ENCODE measurements around the gene RCAN1. TPM values are rescaled to one million over a fixed set of nuclear protein-coding genes. Genes with fewer than 3 reads are reported as not detected.

Gene RCAN1
- polyA plus RNA-seq, 3 donors: 5.2 to 17.5 (median 15.1) TPM

DNA sequence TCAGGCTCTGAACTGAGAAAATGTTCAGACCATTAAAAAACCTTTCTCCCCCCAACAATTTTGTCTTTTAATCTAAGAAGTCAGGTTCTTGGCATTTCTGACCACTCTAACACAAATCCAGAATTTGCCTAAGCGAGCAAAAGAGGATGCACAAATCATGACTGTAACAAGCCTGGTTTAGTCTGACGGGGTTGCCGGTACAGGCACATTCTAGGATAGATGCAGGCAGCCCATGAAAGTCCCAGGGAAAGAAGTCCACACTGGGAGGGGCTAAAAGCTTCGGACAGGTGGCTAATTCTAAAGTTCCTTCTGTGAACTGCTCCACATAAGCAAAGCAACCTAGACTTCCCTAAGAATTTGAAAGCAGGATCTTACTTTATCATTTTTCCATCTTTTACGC is 54.9 kb downstream of the RCAN1 start:
- Histone ChIP-seq H3K4me2 (replicated peaks; ENCODE audit: extremely low read depth, low read length, poor library complexity, severe bottlenecking) (no peak overlapping the region), H3K79me2 (ENCODE audit: insufficient read depth, low read length) (no peaks in the 10 kb centered on the region), H3K36me3 (replicated peaks in 1 of 2; ENCODE audit: control insufficient read depth in 1 of 2, insufficient read depth in 2 of 2, low read length in 2 of 2) (peaks cover 0 to 6% of the 10 kb centered on the region in 2 donors), H3K27ac (ENCODE audit: low read depth in 1 of 2, low read length in 2 of 2) (no peak overlapping the region), H3K27me3 (ENCODE audit: control insufficient read depth in 2 of 2, insufficient read depth in 2 of 2, low read length in 2 of 2) (no peaks in the 10 kb centered on the region), H4K20me1 (ENCODE audit: insufficient read depth, low read length) (no peaks in the 10 kb centered on the region), H3K9ac (ENCODE audit: insufficient read depth, low read length, poor library complexity, severe bottlenecking) (no peak overlapping the region), H3K4me3 (replicated peaks in 1 of 3; ENCODE audit: low read depth in 2 of 3, low read length in 3 of 3) (no peak overlapping the region), H2AFZ (ENCODE audit: insufficient read depth, low read depth, low read length, poor library complexity, severe bottlenecking) (no peak overlapping the region), H3K4me1 (ENCODE audit: control insufficient read depth in 1 of 2, insufficient read depth in 2 of 2, low read length in 2 of 2) (no peaks in the 10 kb centered on the region), H3K9me3 (replicated peaks in 1 of 2; ENCODE audit: control insufficient read depth in 1 of 2, insufficient read depth in 1 of 2, low read length in 2 of 2) (no peaks in the 10 kb centered on the region)
- no peak for DNase-seq
- H3K36me3 Mint-ChIP-seq: peaks cover 7 to 11% of the 10 kb centered on the region in 2 donors
- no peaks in the 10 kb centered on the region for H3K4me1 Mint-ChIP-seq
- TF ChIP-seq, protein P1, sequence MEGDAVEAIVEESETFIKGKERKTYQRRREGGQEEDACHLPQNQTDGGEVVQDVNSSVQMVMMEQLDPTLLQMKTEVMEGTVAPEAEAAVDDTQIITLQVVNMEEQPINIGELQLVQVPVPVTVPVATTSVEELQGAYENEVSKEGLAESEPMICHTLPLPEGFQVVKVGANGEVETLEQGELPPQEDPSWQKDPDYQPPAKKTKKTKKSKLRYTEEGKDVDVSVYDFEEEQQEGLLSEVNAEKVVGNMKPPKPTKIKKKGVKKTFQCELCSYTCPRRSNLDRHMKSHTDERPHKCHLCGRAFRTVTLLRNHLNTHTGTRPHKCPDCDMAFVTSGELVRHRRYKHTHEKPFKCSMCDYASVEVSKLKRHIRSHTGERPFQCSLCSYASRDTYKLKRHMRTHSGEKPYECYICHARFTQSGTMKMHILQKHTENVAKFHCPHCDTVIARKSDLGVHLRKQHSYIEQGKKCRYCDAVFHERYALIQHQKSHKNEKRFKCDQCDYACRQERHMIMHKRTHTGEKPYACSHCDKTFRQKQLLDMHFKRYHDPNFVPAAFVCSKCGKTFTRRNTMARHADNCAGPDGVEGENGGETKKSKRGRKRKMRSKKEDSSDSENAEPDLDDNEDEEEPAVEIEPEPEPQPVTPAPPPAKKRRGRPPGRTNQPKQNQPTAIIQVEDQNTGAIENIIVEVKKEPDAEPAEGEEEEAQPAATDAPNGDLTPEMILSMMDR (IDR thresholded peaks at IDR 0.05): no peak
- peaks cover under 1 to 6% (median 3%) of the 10 kb centered on the region in 7 donors for H3K9me3 Mint-ChIP-seq
- intact Hi-C loops (cut with micrococcal nuclease): no loop called here
- no peak overlapping the region for H3K4me3 Mint-ChIP-seq
- 93% methylated on average over 2 of the region's 5 CpGs for WGBS (ENCODE audit: insufficient coverage)
- H3K27me3 Mint-ChIP-seq (ENCODE audit: low read depth in 3 of 3): peaks cover 0 to 1% (median 1%) of the 10 kb centered on the region in 3 donors
- H3K27ac Mint-ChIP-seq: no peak overlapping the region

DNA sequence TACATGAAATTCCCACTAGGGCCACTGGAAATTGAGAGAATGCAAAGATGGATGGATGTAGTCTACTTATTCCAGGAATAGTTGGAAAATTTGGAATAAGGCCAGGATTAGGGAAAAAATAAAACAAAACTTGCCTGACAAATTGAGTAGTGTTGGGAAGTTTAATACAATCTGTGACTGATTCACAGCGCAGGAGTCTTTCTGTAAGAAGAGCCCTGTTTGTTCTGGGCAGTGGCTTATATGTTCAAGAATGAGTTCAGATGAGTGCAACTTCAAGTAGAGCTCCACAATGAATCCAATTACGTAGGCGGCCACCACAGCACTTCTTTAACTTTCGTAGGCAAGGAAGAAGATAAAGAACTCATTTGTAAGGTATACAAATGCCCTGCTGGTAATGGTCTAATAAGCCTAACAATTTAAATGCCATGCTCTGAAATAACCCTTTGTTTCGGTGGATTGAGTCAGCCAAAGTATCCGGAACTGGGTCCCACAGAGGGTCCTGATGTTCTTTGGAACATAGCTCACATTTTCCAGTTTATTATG is 55.8 kb downstream of the RCAN1 start:
- H3K9me3 Mint-ChIP-seq: peaks cover 5 to 12% (median 10%) of the 10 kb centered on the region in 7 donors
- H2AFZ ChIP-seq (ENCODE audit: insufficient read depth, low read depth, low read length, poor library complexity, severe bottlenecking): no peak overlapping the region
- no peak overlapping the region for H3K4me3 Mint-ChIP-seq
- H3K27me3 ChIP-seq (ENCODE audit: control insufficient read depth in 2 of 2, insufficient read depth in 2 of 2, low read length in 2 of 2): no peaks in the 10 kb centered on the region
- no peak overlapping the region for H3K9ac ChIP-seq (ENCODE audit: insufficient read depth, low read length, poor library complexity, severe bottlenecking)
- H3K4me2 ChIP-seq (replicated peaks; ENCODE audit: extremely low read depth, low read length, poor library complexity, severe bottlenecking): no peak overlapping the region
- H3K4me1 Mint-ChIP-seq: no peaks in the 10 kb centered on the region
- H3K36me3 ChIP-seq (replicated peaks in 1 of 2; ENCODE audit: control insufficient read depth in 1 of 2, insufficient read depth in 2 of 2, low read length in 2 of 2): peaks cover 0 to 10% of the 10 kb centered on the region in 2 donors
- no peaks in the 10 kb centered on the region for H4K20me1 ChIP-seq (ENCODE audit: insufficient read depth, low read length)
- H3K27ac Mint-ChIP-seq: no peak overlapping the region
- no peaks in the 10 kb centered on the region for H3K79me2 ChIP-seq (ENCODE audit: insufficient read depth, low read length)
- DNase-seq: no peak
- H3K27ac ChIP-seq (ENCODE audit: low read depth in 1 of 2, low read length in 2 of 2): no peak overlapping the region
- TF ChIP-seq, protein P1 (IDR thresholded peaks at IDR 0.05): no peak
- peaks cover 0 to 3% of the 10 kb centered on the region in 2 donors for H3K9me3 ChIP-seq (replicated peaks in 1 of 2; ENCODE audit: control insufficient read depth in 1 of 2, insufficient read depth in 1 of 2, low read length in 2 of 2)
- H3K36me3 Mint-ChIP-seq: peaks cover 7 to 19% of the 10 kb centered on the region in 2 donors
- no peaks in the 10 kb centered on the region for H3K4me1 ChIP-seq (ENCODE audit: control insufficient read depth in 1 of 2, insufficient read depth in 2 of 2, low read length in 2 of 2)
- WGBS (ENCODE audit: insufficient coverage): 100% methylated on average over 5 of the region's 6 CpGs
- intact Hi-C loops (cut with micrococcal nuclease): no loop called here
- H3K27me3 Mint-ChIP-seq (ENCODE audit: low read depth in 3 of 3): peaks cover 0 to 3% (median 1%) of the 10 kb centered on the region in 3 donors
- H3K4me3 ChIP-seq (replicated peaks in 1 of 3; ENCODE audit: low read depth in 2 of 3, low read length in 3 of 3): no peak overlapping the region
